Cortex of kidney (tissue), 1 donor: Measurements from ENCODE around the gene TBRG4.
"Not testable (repeated sequence)": the region's sequence is repeated elsewhere in the genome, so short reads cannot be mapped to it uniquely, and the experiment has no call there.

ENCODE experiments used
- DNase-seq: peaks from one replicate; lab custom pipeline; 2025; lab: John Stamatoyannopoulos, UW

The TBRG4 gene

DNA sequence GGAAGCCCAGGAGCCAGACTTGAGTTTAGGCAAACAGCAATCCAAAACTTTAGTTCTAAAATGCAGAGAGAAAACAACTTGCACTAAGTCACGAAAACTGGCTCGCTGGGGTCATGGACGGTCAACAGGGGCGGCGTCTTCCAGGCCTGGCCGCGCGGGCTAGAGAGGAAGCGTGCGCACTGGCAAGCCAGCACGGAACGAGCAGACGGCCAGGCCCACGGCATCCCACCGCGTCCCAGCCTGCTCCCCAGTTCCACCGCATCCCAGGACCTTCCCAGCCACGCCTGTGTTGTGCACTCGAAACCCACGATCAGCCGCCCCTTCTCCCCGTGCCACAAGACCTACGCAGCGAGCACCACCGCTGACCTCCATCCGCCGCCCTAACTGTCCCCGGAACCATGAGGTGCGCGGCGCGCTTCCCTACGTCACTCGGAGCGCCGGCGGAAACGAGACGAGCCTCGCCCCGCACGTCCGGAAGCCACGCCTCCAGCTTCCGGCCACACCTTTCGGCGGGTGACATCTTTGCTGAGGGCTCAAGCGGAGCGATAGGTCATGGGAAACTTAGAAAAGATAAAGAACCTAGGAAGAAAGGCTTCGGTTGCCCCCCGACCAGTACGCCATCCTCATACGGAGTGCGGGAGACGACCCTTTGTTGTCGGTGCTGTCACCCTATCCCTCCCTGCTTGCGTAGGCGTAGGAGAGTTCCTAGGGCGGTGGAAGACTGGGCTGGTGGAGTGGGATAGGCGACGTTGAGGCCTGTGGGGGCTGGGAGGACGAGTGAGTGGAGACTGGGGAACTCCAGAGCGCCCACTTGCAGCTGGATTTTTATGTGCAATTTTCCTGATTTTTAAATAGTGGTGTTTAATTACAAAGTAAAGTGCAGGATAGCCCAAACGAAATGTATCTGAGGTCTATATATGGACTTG, at the start of gene TBRG4:
TBRG4 (minus strand) TSS at position 400 of the 926 bp plus-strand sequence. CDS start 2,460 bp downstream, outside the sequence.
- DNase-seq, result peak; percentile 75

DNA sequence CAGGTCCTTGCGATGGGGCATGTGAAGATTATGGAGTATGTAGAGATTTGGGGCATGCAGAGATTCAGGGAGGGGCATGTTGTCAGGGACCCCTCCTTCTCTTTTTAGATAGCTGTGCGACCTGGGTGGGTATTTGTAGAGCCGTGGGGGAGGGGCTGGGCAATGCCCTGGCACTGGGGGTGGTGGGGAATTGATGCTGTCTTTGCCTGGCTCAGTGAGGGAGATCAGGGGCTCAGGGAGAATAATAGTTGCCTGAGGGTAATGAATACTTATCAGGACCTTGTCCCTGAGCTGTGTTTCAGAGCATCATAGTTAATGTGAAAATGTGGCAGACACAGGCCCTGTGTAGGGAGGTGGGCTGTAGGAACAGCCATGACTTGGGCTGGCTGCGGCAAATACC, 49.6 kb upstream of the TBRG4 start:
- no peak for DNase-seq

DNA sequence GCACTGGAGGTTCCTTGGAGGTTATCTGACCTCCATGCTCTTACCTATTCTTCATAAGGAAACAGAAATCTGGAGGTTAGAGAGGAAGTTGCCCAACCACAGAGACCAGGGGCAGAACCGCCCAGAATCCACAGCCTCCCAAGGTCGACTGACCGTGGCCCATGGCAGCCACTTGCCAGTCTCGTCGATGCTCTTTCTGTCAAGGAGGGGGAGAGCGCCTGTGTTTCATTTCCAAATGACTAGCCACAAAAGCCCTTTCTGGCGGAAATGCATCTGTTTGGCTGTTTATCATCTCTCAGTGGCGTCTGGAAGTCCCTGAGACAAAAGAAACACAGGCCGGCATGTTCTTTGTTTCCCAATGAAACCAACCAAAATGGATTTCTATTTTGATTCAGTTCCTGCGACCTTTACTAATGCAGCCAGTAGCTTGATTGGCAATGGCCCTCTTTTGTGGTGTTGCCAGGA, 49.0 kb upstream of the TBRG4 start:
- no peak for DNase-seq

DNA sequence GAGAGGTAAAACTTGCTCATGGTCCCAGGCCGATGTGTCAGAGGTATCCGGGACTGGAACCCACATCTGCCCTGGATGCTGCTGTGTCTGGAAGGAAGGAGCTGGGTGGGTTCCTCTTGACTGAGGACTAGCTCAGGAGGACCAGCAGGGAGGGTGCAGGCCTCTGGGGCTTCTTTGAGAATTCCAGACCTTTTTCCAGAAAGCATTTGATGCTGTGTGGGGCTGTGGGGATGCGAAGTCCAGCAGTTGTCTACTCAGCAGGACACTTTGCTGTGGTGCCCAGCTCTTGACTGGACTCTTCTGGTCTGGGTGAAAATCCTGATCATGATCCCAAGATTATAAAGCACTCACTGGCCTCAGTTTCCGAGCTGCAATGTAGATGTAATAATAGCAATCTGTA, 47.8 kb upstream of the TBRG4 start:
- no peak for DNase-seq

DNA sequence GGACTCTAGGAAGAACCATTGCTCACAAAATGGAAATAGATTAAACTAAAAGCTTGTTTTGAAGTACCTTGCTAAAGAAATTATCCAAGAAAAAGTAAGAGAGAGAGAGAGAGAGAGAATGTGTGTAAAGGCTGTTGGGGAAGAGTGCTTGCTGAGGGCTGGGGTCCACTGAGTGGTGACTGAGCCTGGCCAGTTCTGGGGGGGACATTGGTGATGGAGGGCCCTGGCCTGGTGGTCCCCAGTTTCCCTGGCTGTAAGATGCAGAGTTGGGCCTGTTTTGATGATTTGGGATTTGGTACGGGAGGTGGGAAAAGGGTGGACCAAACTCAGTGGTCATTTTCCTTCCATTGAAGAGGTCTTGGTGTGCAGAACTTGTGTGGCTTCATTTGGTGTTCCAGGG, 47.0 kb upstream of the TBRG4 start:
- DNase-seq, result no peak

DNA sequence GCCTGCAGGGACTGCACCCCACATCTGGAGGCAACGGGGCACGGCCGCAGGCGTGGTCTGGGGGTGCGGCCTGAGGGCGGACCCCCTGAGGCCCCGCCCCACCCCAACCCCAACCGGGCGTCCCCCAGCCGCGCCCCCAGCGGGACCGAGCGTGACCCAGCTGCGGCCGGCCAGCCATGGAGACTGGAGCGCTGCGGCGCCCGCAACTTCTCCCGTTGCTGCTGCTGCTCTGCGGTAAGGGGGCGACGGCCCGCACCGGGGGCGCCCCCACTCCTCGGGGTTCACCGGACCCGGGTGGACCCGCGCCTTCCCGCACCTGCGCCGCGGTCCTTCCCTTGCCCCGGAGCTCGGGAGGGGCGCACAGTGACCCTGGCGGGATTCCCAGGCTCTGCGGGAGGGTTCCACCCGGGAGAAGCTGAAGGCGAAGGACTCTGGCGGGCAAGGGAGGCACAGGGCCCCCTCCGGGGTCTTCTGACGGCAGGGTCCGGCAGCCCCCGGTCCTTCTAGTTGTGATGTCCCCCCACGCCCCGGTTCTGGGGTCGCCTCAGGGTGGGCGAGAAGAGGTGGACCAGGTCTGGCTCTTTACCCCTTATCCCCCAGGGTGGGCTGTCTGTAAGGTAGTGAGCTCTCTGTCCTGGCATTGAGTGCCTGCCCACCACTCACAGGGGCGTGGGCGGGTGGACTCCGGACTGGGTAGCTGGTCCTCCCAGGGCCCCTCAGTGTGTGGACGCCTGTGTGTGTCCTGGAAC, 46.3 kb upstream of the TBRG4 start, which contains the start of gene RAMP3:
RAMP3 (plus strand) TSS at position 139 of the 749 bp plus-strand sequence; CDS start at position 177, 38 bp downstream.
- no peak for DNase-seq

DNA sequence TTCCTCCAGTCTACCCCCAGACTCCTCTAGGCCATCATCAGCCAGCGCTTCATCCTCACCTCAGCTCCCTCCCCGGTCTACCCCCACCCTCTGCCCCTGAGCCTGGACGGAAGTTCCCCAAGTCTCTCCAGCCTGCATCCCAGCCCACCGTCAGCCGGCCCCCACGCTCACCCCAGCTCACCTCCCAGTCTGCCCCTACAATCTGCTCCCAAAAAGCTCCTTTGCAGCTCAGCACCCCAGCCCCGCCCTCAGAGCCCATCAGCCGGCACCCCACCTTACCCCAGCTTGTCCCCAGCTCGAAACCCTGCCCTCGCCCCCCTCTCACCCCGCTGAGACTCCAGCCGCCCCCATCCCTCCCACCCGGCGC, 45.8 kb upstream of the TBRG4 start:
- DNase-seq, result no peak

DNA sequence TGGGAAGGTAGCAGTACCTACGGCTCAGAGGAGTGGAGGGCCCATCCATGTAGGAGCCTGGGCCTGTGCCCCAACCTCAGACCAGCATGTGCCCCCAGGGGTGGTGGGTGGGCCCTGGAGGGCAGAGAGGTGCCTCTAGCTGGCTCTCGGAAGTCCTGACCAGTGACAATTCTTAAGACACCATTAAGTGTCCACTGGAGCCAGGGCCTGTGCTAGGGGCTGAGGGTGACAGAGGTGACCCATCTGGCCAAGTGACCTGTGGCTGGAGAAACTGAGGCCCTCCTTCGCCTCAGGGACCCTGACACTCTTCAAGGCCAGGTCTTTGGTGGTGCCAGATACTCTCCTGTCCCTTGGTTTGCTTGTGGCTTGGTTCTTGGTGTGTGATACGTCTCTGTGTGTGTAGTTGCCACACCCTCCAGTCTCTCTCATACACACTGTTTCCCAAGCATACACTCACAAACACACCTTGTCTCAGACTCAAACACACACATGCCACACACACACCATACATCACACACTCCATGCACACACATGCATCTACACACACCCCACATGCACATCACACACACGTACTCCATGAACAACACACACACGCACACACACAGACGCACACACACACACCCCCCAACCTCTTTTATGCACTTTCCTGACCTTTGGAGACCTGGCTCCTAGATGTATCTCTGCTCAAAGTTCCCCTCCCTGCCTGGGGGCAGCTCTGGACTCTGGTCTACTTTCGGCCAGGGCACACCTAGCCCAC, 45.2 kb upstream of the TBRG4 start:
- DNase-seq, result no peak

DNA sequence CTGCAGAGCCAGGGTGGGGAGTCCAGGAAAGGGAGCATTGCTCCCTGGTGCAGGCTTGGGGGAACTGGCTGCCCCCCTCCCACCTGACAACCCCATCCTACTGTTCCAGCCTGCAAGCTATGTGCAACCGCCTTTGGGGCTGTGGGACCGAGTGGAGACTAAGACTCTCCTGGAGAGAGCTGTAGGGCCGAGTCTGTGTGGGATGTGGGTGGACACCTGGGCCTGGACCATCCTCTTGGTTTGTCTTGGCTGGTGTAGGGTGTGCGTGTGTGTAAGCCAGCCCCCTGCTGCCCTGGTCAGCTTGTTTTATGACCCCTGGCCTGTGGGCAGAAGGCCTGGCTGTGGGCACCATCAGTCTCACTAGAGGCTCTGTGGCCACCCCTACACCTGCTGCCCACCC, 44.4 kb upstream of the TBRG4 start:
- DNase-seq, result no peak

DNA sequence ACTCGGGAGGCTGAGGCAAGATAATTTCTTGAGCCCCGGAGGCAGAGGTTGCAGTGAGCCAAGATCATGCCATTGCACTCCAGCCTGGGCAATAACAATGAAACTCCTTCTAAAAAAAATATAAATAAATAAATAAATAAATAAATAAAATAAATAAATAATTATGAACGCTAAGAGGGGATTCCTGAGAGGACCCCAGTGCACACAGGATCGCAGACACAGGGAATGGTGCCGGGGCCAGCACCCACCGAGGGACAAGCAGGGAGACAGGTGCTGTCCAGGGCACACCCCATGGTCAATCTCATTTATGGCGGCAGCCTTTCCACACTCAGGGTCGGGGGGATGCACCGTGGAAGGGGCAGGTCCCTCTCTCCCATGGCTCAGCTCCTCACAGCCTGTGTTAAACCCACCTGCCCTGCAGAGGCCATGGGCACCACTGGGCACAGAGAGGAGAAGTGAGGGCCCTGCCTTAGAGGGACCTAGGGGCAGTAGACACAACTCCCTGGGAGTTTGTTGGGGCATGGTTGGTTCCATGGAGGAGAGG, 43.9 kb upstream of the TBRG4 start:
- no peak for DNase-seq

DNA sequence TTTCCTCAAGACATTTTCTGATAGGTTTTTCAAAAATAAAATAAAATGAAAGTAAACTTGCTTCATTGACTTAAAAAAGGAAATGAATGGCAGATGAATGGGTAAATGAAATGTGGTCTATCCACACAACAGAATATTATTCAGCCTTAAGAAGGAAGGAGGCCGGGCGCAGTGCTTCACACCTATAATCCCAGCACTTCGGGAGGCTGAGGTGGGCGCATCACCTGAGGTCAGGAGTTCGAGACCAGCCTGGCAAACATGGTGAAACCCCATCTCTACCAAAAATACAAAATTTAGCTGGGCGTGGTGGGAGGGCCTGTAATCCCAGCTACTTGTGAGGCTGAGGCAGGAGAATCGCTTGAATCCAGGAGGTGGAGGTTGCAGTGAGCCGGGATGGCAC, 42.4 kb upstream of the TBRG4 start:
- not testable (repeated sequence) for DNase-seq

DNA sequence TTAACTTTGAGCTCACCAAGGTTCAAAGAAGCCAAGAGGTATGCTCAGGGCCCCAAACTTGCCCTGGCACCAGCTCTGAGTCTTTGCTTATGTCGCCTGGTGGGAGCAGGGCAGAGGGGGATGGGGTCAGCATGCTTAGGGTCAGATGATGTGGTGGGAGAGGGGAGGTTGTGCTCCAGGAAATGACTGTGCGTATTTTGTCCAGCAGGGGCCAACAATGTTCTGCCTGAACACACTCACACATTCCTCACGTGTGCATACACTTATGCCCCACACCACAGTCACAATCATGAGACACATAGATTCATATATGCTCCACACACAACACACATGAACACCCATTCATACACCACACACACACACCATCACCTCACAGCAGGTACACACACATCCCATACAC, 41.7 kb upstream of the TBRG4 start:
- DNase-seq, result no peak

DNA sequence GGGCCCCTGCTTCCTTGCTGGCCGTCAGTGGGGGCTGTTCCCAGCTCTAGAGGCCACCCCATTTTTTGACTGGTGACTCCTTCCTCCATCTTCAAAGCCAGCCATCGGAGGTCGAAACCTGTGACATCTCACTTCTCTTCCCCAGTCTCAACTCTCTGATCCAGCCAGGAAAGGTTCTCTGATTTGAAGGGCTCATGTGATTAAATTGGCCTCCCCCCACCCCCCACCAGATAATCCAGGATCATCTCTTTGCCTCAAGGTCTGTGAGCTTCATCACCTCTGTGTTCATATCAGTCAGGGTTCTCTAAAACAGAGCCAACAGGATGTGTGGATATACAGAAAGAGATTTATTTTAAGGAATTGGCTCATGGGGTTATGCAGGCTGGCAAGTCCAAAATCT, 40.5 kb upstream of the TBRG4 start:
- DNase-seq, result no peak

DNA sequence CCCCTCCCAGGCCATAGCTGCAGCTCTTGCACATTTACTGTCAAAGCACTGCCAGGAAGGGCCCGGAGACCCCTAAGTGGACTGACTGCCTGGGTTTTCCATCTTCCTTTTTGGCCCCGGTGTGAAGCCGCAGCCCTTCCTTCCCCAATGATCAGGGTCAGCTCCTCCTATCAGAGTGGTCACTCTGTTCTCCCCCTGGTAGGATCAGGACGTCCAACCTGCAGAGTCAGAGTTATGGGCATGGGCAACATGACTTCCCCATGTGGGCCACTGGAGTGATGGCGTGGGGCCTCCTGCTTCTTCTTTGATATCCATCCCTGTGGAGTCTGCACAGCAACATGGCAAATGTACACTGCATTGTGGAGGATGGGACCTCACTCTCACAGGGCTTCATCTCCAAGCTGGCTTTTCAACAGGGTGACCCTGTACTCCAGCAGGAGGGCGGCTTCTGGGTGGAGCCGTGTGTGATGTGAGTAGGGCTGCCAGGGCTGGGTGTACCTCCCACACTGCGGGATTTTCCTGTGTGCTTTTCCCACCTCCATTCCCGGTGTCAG, 39.7 kb upstream of the TBRG4 start:
- DNase-seq, result no peak

DNA sequence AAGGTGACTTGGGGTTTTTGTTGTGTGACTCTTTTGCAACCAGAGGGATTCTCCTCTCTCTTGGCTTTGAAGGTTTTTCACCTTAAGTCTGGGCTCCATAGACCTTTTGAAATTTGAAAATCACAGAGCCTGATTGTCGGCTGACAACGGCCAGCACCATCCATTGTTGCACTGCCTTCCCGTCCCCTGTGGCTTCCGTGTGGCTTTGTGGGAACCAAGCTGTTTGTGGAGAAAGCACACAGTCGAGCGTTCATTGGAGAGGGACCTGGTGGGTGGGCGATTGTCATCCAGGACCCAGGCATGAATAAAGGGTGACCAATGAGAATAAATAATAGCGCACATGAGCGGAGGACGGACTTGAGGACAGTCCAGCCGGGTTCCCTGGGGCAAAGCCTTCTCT, 38.7 kb upstream of the TBRG4 start:
- DNase-seq, result no peak

DNA sequence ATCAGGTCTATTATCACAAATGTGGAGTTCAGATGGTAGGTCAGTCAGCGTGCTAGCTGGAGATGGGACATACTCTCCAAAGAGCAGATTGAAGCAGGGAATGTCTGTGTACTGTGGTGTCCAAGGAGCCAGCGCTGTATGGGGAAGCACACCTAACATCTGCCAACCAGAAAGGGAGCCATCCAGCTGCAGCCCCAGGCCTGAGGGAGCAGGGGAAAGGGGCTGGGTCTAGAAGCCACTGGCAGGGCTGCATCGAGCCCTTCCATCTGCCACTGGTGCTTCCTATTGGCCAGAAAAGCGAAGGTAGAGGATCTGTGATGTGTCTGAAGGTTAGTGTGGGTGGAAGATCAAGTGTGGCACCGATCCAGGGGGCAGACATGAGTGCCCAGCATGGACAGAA, 38.1 kb upstream of the TBRG4 start:
- DNase-seq, result no peak

DNA sequence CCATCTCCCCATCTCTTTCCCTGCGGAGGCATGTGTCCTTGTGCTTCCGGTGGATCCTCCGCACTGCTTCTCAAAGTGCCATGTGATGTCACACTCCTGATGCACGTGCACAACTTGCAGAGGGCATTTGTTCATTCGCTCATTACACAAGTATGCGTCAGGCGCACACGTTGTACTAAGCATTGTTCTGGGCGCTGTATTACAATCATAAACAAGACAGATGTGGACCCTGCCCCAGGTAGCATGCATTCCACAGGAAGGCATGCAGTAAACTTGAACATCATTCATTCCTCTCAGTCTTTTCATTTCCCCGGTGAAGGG, 37.1 kb upstream of the TBRG4 start:
- no peak for DNase-seq

DNA sequence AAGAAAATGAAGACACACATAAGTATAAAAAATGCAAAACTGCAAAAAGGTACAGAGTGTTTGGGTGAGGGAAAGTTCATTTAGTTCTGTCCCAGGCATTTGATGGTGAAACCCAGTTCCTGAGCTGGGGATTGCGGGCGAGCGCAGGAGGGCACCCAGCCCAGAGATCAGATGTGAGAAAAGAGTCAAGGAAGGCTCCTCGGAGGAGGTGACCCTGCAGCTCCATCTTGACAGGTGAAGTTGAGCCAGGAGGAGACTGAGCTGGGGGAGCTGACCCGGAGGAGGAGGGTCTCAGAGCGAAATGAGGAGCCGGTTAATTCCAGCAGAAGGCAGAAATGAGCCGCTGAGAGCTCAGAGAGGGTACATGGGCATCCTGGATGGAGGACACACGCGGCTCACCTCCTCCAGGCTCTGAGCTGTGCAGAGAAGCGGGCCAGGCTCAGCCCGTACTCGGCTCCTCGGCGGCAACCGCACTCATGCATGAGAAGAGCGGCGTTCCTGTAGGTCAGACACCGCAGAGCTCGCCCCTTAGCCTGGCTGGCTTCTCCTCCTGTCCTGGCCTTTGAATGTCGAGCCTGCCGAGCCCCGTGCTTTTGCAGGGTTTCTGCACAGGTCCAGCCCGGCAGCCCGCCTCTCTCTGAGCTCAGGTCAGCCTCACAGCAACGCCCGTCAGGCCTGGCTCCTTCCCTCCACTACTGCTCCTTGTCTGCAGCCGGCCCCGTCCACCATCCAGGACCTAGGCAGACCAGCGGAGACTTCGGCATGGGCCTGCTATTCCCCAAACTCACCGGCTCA, 36.6 kb upstream of the TBRG4 start:
- DNase-seq, result no peak

DNA sequence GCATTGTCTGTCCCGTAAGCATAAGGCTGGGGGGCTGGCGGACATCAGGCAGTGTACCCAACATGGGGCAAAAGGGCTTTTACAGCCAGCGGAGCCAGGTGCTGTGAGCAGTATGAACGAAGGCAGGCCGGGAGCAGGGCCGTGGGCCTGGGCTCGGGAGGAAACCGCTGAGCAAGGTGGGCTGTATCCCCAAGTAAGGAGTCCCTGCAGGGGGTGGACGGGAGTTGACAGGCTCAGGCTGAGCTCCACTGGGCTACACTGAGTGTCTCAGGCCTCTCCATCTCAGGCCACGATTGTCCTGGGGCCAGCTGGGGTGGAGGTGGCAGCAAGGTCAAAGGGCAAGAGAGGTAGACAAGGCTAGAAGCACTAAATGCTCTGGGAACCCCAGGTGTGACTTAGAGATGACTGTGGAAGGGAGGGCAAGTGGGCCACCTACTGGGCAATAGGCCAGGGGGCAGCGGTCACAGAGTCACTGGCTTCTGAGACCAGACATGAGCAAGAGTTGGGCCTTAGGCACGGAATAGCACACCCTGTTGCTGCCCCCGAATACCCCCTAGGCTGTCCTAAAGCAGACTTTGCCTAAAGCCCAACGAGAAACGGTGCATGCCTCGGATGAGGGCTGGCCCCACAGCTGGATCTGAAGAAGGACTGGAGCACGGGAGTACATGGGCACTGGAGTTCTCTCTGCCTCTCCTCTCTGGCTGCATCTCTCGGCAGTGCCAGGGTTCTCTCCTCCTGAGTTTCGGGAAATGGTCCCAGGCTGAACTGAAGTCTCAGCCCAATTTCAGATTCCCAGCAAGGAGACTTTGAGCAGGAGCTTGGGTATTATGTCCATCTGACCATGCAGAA, 35.3 kb upstream of the TBRG4 start:
- DNase-seq, result no peak

DNA sequence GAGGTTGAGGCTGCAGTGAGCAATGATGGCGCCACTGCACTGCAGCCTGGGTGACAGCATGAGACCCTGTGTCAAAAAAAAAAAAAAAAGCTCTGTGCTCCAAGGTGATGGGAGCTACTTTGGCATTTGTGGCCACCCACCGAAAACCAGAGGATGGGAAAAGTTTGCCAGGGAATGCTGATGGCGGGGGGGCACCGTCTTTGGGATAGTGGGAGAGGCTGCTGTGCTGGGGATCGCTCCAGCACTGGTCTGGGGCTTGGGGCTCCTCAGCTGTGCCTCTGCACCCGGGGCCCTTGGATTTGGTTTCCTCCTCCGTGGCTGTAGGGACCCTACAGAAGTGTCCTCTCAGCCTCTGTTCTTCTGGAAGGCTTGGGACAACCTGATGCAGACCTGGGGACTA, 34.4 kb upstream of the TBRG4 start:
- DNase-seq, result no peak
